ENCODE results near the gene OR7C1. TPM values are rescaled to one million over a fixed set of nuclear protein-coding genes. Genes with fewer than 3 reads are reported as not detected.

The OR7C1 gene
- total RNA-seq, 4 donors from 2014 or later = not detected

- Histone ChIP-seq H3K27me3 (peaks cover 30% of the 10 kb centered on the region), H3K4me1 (no peaks in the 10 kb centered on the region), H3K36me3 (no peaks in the 10 kb centered on the region), H3K27ac (no peak overlapping the region), H3K9me3 (peaks cover 0 to 11% (median 0%) of the 10 kb centered on the region in 3 donors), H3K4me3 (no peak overlapping the region)
- no peak for ATAC-seq
- no peak for TF ChIP-seq EP300 (IDR thresholded peaks at IDR 0.05)
- TF ChIP-seq CTCF (IDR thresholded peaks at IDR 0.05) = no peak
- no peak for TF ChIP-seq POLR2AphosphoS5 (IDR thresholded peaks at IDR 0.05)
- no peak for TF ChIP-seq POLR2A (IDR thresholded peaks at IDR 0.05)
- WGBS, 2 donors (ENCODE audit: low coverage in 1 of 2) = 46 to 77% methylated on average over 2 to 6 of the region's 6 CpGs
These were observed 13.0 kb downstream of the OR7C1 start for GRCh38 chr19:14821937-14822336.

GRCh38 chr19:14818588-14818987 lies 16.4 kb downstream of the OR7C1 start:
- no peak overlapping the region for H3K27ac ChIP-seq
- H3K27me3 ChIP-seq = peaks cover 6% of the 10 kb centered on the region
- TF ChIP-seq CTCF (IDR thresholded peaks at IDR 0.05) (no peak), POLR2A (IDR thresholded peaks at IDR 0.05) (no peak), EP300 (IDR thresholded peaks at IDR 0.05) (no peak), POLR2AphosphoS5 (IDR thresholded peaks at IDR 0.05) (no peak)
- ATAC-seq = no peak
- no peaks in the 10 kb centered on the region for H3K4me1 ChIP-seq
- no peaks in the 10 kb centered on the region for H3K9me3 ChIP-seq
- WGBS, 2 donors (ENCODE audit: low coverage in 1 of 2) = 74 to 75% methylated on average over 6 to 8 of the region's 8 CpGs
- no peak overlapping the region for H3K4me3 ChIP-seq
- no peaks in the 10 kb centered on the region for H3K36me3 ChIP-seq

GRCh38 chr19:14817052-14817451 lies 17.9 kb downstream of the OR7C1 start:
- no peak for ATAC-seq
- H3K4me3 ChIP-seq = no peak overlapping the region
- H3K9me3 ChIP-seq = no peaks in the 10 kb centered on the region
- no peak for TF ChIP-seq POLR2AphosphoS5 (IDR thresholded peaks at IDR 0.05)
- TF ChIP-seq CTCF (IDR thresholded peaks at IDR 0.05) = no peak
- no peak for TF ChIP-seq EP300 (IDR thresholded peaks at IDR 0.05)
- TF ChIP-seq POLR2A (IDR thresholded peaks at IDR 0.05) = no peak
- H3K36me3 ChIP-seq = no peaks in the 10 kb centered on the region
- no peaks in the 10 kb centered on the region for H3K27me3 ChIP-seq
- 51 to 56% methylated on average over 3 of the region's 3 CpGs for whole genome bisulfite sequencing, 2 donors (ENCODE audit: low coverage in 1 of 2)
- H3K27ac ChIP-seq = no peak overlapping the region
- no peaks in the 10 kb centered on the region for H3K4me1 ChIP-seq

GRCh38 chr19:14814982-14815652 lies 19.9 kb downstream of the OR7C1 start:
- ATAC-seq = no peak

More at GRCh38 chr19:14814982-14815652, 19.9 kb downstream of the OR7C1 start:
- no peak overlapping the region for H3K27ac ChIP-seq
- TF ChIP-seq POLR2AphosphoS5 (IDR thresholded peaks at IDR 0.05) (no peak), POLR2A (IDR thresholded peaks at IDR 0.05) (no peak), EP300 (IDR thresholded peaks at IDR 0.05) (no peak), CTCF (IDR thresholded peaks at IDR 0.05) (no peak)
- no peaks in the 10 kb centered on the region for H3K36me3 ChIP-seq
- no peaks in the 10 kb centered on the region for H3K9me3 ChIP-seq
- H3K4me1 ChIP-seq = no peaks in the 10 kb centered on the region
- 39 to 57% methylated on average over 2 of the region's 2 CpGs for WGBS, 2 donors (ENCODE audit: low coverage in 1 of 2)
- no peak overlapping the region for H3K4me3 ChIP-seq
- H3K27me3 ChIP-seq = no peaks in the 10 kb centered on the region

All from gastroesophageal sphincter (tissue), 4 donors.